ENCODE data around the gene IGFBP3.

IGFBP3 gene

GRCh38 chr7:45909561-45909960, 11.5 kb downstream of the IGFBP3 start:
- H3K4me3 ChIP-seq = no peak overlapping the region
- no peaks in the 10 kb centered on the region for H4K20me1 ChIP-seq
- H3K27me3 ChIP-seq = no peaks in the 10 kb centered on the region
- TF ChIP-seq Cebpa-rat (IDR thresholded peaks at IDR 0.05) = no peak
- H3K4me1 ChIP-seq = peaks cover 0 to under 1% (median 0%) of the 10 kb centered on the region in 10 experiments; a peak in 1 of 20 replicates
- no peak overlapping the region for H3K9ac ChIP-seq
- peaks cover 10 to 30% (median 12%) of the 10 kb centered on the region in 11 experiments; a peak in 16 of 22 replicates for H3K9me3 ChIP-seq (replicated peaks in 1 of 11)
- no peak overlapping the region for H3K4me2 ChIP-seq
- no peaks in the 10 kb centered on the region for H3K36me3 ChIP-seq
- no peak overlapping the region for H3K27ac ChIP-seq

GRCh38 chr7:45902820-45903219, 18.3 kb downstream of the IGFBP3 start:
- H3K27me3 ChIP-seq = no peaks in the 10 kb centered on the region
- H3K9ac ChIP-seq = no peak overlapping the region
- peaks cover 0 to 19% (median 10%) of the 10 kb centered on the region in 11 experiments; a peak in 15 of 22 replicates for H3K9me3 ChIP-seq (replicated peaks in 1 of 11)
- TF ChIP-seq Cebpa-rat (IDR thresholded peaks at IDR 0.05) = no peak
- no peaks in the 10 kb centered on the region for H3K36me3 ChIP-seq
- no peak overlapping the region for H3K4me2 ChIP-seq
- no peaks in the 10 kb centered on the region for H4K20me1 ChIP-seq
- no peak overlapping the region for H3K4me3 ChIP-seq
- H3K4me1 ChIP-seq = no peaks in the 10 kb centered on the region
- H3K27ac ChIP-seq = no peak overlapping the region

GRCh38 chr7:45901566-45901965, 19.5 kb downstream of the IGFBP3 start:
- no peak overlapping the region for H3K4me3 ChIP-seq
- no peak overlapping the region for H3K4me2 ChIP-seq
- no peaks in the 10 kb centered on the region for H4K20me1 ChIP-seq
- no peaks in the 10 kb centered on the region for H3K4me1 ChIP-seq
- no peak overlapping the region for H3K27ac ChIP-seq
- H3K36me3 ChIP-seq = no peaks in the 10 kb centered on the region
- no peak overlapping the region for H3K9ac ChIP-seq
- H3K27me3 ChIP-seq = no peaks in the 10 kb centered on the region
- no peak for TF ChIP-seq Cebpa-rat (IDR thresholded peaks at IDR 0.05)
- H3K9me3 ChIP-seq (replicated peaks in 1 of 11) = peaks cover 0 to 18% (median 9%) of the 10 kb centered on the region in 11 experiments; a peak in 10 of 22 replicates

- Histone ChIP-seq H3K27ac (no peak overlapping the region), H3K36me3 (no peaks in the 10 kb centered on the region), H3K9me3 (replicated peaks in 1 of 11) (peaks cover 0 to 10% (median 5%) of the 10 kb centered on the region in 11 experiments; a peak in 10 of 22 replicates), H3K4me2 (no peak overlapping the region), H4K20me1 (no peaks in the 10 kb centered on the region), H3K4me3 (no peak overlapping the region), H3K9ac (no peak overlapping the region), H3K27me3 (no peaks in the 10 kb centered on the region), H3K4me1 (peaks cover 0 to 6% (median 0%) of the 10 kb centered on the region in 10 experiments; a peak in 3 of 20 replicates)
- TF ChIP-seq Cebpa-rat (IDR thresholded peaks at IDR 0.05) = no peak
These were observed 22.9 kb downstream of the IGFBP3 start for GRCh38 chr7:45898222-45898621.

- no peak overlapping the region for H3K4me2 ChIP-seq
- no peak overlapping the region for H3K27ac ChIP-seq
- H3K36me3 ChIP-seq = no peaks in the 10 kb centered on the region
- H3K9ac ChIP-seq = no peak overlapping the region
- no peaks in the 10 kb centered on the region for H3K27me3 ChIP-seq
- H3K9me3 ChIP-seq (replicated peaks in 1 of 11) = 0 out of 22 replicates have a peak, but pooled peaks cover 0 to 2% (median 0%) of the 10 kb centered on the region in 11 experiments
- TF ChIP-seq Cebpa-rat (IDR thresholded peaks at IDR 0.05) = no peak
- no peak overlapping the region for H3K4me3 ChIP-seq
- H4K20me1 ChIP-seq = no peaks in the 10 kb centered on the region
- H3K4me1 ChIP-seq = peaks cover 0 to 6% (median 0%) of the 10 kb centered on the region in 10 experiments; a peak in 3 of 20 replicates
These were observed 23.9 kb downstream of the IGFBP3 start for GRCh38 chr7:45897042-45897690.

- H3K27ac ChIP-seq = no peak overlapping the region
These were observed 26.4 kb downstream of the IGFBP3 start for GRCh38 chr7:45894665-45895062.

GRCh38 chr7:45893996-45894664, 26.9 kb downstream of the IGFBP3 start:
- no peak for TF ChIP-seq Cebpa-rat (IDR thresholded peaks at IDR 0.05)
- no peak overlapping the region for H3K4me3 ChIP-seq
- no peaks in the 10 kb centered on the region; a peak in 1 of 22 replicates for H4K20me1 ChIP-seq
- H3K9me3 ChIP-seq (replicated peaks in 1 of 11) = no peaks in the 10 kb centered on the region
- no peak overlapping the region for H3K27ac ChIP-seq
- H3K9ac ChIP-seq = no peak overlapping the region
- H3K4me2 ChIP-seq = peak overlapping the region in 4 of 11 experiments; percentile 14 to 26 (median 22); a peak in 1 of 22 replicates
- peaks cover 11 to 17% (median 15%) of the 10 kb centered on the region in 11 experiments for H3K27me3 ChIP-seq
- no peaks in the 10 kb centered on the region for H3K36me3 ChIP-seq
- peaks cover 0 to 6% (median 0%) of the 10 kb centered on the region in 10 experiments; a peak in 3 of 20 replicates for H3K4me1 ChIP-seq

More at GRCh38 chr7:45894665-45895062, 26.4 kb downstream of the IGFBP3 start:
- H3K9ac ChIP-seq = no peak overlapping the region
- H3K36me3 ChIP-seq = no peaks in the 10 kb centered on the region
- H4K20me1 ChIP-seq = no peaks in the 10 kb centered on the region
- H3K4me1 ChIP-seq = peaks cover 0 to 6% (median 0%) of the 10 kb centered on the region in 10 experiments; a peak in 3 of 20 replicates
- no peak overlapping the region for H3K4me3 ChIP-seq
- TF ChIP-seq Cebpa-rat (IDR thresholded peaks at IDR 0.05) = no peak
- no peak overlapping the region for H3K4me2 ChIP-seq
- H3K27me3 ChIP-seq = peaks cover 6 to 12% (median 10%) of the 10 kb centered on the region in 11 experiments
- no peaks in the 10 kb centered on the region for H3K9me3 ChIP-seq (replicated peaks in 1 of 11)

- H3K4me1 ChIP-seq = peaks cover 0 to 6% (median 0%) of the 10 kb centered on the region in 10 experiments; a peak in 3 of 20 replicates
- H3K27ac ChIP-seq = no peak overlapping the region
- no peak overlapping the region for H3K9ac ChIP-seq
- H3K9me3 ChIP-seq (replicated peaks in 1 of 11) = no peaks in the 10 kb centered on the region
- H4K20me1 ChIP-seq = no peaks in the 10 kb centered on the region; a peak in 2 of 22 replicates
- no peak overlapping the region for H3K4me3 ChIP-seq
- TF ChIP-seq Cebpa-rat (IDR thresholded peaks at IDR 0.05) = no peak
- H3K4me2 ChIP-seq = peak overlapping the region in 4 of 11 experiments; percentile 14 to 26 (median 22); a peak in 1 of 22 replicates
- peaks cover 18 to 23% (median 22%) of the 10 kb centered on the region in 11 experiments for H3K27me3 ChIP-seq
- no peaks in the 10 kb centered on the region for H3K36me3 ChIP-seq
These were observed 27.6 kb downstream of the IGFBP3 start for GRCh38 chr7:45893374-45893995.
